Measurements from ENCODE around the gene ARMC8.

The ARMC8 gene

DNA sequence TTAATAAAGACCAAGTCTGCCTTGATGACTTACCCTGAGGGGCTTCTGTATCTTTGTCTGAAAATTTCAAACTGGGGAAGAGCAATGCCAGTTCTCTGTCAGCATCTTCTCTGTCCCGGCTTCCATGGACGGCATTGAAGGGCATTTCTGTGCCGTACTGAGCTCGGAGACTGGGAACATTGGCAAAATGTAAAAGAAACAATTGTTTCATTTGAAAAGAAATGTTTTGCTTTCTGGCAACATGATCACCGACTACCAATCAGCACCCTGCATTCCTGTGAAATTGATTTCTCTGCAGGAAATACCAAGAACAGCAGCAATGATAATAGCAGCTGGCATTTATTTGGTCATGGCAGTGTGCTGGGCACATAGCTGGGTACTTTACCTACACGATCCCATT is 116.4 kb downstream of the ARMC8 start:
- TF ChIP-seq CTCF (conservative IDR thresholded peaks at IDR 0.05) = no peak
- no peak overlapping the region for H3K27ac ChIP-seq

GRCh38 chr3:138307899-138308298 is 120.8 kb downstream of the ARMC8 start:
- TF ChIP-seq CTCF (conservative IDR thresholded peaks at IDR 0.05) = no peak
- no peak overlapping the region for H3K27ac ChIP-seq

DNA sequence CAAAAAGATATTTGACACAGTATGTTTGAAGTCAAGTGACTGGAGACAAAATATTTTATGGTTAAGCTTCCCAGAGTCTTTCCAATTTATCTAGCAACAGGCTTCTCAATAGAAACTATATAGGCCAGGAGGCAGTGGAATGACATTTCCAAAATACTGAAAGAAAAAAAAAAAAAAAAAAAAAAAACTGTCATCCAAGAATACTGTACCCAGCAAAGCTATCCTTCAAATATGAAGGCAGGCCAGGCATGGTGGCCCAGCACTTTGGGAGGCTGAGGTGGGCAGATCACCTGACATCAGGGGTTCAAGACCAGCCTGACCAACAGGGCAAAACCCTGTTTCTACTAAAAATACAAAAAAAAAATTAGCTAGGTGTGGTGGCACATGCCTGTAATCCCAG is 121.7 kb downstream of the ARMC8 start:
- no peak for TF ChIP-seq CTCF (conservative IDR thresholded peaks at IDR 0.05)
- no peak overlapping the region for H3K27ac ChIP-seq

DNA sequence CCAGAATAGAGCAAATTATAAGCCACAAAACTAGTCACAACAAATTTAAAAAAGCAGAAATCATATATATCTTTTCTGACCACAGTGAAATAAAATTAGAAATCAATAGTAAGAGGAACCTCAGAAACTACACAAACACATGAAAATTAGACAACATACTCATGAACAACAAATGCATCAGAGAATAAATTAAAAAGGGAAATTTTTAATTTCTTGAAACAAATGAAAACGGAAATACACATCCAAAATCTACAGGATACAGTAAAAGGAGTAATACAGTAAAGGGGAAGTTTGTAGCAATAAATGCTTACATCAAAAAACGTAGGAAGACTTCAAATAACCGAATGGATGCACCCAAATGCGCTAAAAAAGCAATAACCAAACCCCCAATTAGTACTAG is 123.4 kb downstream of the ARMC8 start:
- H3K27ac ChIP-seq = no peak overlapping the region
- no peak for TF ChIP-seq CTCF (conservative IDR thresholded peaks at IDR 0.05)

DNA sequence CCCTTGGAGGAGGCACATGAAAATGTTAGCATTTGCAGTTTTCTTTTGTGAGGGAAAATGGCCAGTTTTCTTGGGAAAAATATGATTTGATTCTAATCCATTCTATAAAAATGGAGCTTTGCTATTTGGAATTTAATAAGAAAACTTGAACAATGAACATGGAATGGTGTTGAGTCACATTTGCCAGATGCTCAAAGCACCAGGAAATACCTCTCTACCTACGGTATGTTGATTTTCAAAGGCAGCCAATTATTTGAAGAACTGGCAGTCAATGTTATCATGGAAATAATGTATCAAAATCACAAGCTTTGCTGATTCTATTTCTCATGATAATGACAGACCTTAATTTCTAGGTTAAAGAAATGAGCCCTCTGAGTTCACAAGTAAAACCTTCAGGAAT is 127.7 kb downstream of the ARMC8 start:
- TF ChIP-seq CTCF (conservative IDR thresholded peaks at IDR 0.05) = no peak
- H3K27ac ChIP-seq = no peak overlapping the region

DNA sequence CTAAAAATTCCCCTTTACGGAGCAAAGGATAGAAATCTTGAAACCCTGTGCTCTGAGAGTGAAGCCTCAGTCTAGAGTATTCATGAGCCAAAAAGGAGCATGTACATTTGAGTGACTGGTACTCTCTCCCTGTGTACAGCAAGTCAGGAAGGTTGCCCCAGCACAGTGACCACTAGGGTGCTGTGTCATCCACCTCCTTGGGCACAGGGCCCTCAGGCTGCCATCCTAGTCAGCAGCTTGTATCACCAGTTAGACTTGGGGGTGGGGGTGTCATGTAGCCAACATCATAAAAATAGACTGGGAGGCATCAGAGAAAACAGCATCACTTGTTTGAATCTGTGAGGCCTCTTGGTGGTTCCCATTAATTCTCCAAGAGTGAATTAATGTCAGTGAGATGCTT is 130.6 kb downstream of the ARMC8 start:
- H3K27ac ChIP-seq = no peak overlapping the region
- TF ChIP-seq CTCF (conservative IDR thresholded peaks at IDR 0.05) = no peak

DNA sequence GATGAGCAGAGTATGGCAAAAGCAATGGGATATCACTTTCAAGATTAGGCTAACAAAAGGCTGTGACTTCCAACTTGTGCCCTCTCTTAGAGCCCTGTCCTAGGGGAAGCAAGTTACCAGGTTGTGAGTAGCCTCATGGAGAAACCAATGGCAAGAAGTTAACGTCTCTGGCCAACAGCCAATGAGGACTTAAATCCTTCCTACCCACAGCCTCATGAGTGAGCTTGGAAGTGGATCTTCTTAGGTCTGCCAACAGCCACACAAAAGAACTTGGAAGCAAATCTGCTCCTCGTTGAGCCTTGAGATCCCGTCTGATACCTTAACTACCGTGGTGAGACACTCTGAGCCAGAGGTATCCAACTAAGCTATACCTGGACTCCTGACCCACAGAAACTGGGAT is 136.9 kb downstream of the ARMC8 start:
- no peak for TF ChIP-seq CTCF (conservative IDR thresholded peaks at IDR 0.05)
- H3K27ac ChIP-seq = no peak overlapping the region

- H3K27ac ChIP-seq = no peak overlapping the region
- TF ChIP-seq CTCF (conservative IDR thresholded peaks at IDR 0.05) = no peak
These were observed 138.9 kb downstream of the ARMC8 start for GRCh38 chr3:138325990-138326389.

Measured in VCaP (cell line).